B cell (primary cell): ENCODE results near the gene KAZN. TPM values are rescaled to one million over a fixed set of nuclear protein-coding genes. Genes with fewer than 3 reads are reported as not detected.

ENCODE experiments used
- ATAC-seq: fragments of 200-7000 bp; cut with Tn5 transposase; one replicate; pipeline ENCODE4 v1.10.0; 2021; ENCODE audit warnings: low read depth, mild to moderate bottlenecking, moderate number of reproducible peaks, moderate library complexity
- CTCF ChIA-PET: fragments of 350-600 bp; sonication (Branson Sonifier 250); formaldehyde crosslinking; loops from one replicate; lab custom pipeline; 2021; ENCODE audit warnings: antibody characterized with exemption, inconsistent platforms; lab: Charles Lee
- POLR2A ChIA-PET: fragments of 350-600 bp; sonication (Branson Sonifier 250); formaldehyde crosslinking; loops from one replicate; lab custom pipeline; 2021; ENCODE audit warnings: antibody characterized with exemption; lab: Charles Lee
- DNase-seq: peaks from one replicate; pipeline ENCODE4 v3.0.0; 2013
- H2AFZ ChIP-seq: 2 replicates; pipeline ENCODE4 v1.6.1; 2012; ENCODE audit warnings: mild to moderate bottlenecking, low read depth, low read length; ENCODE audit not compliant: insufficient read depth, poor library complexity, severe bottlenecking
- H3K27ac ChIP-seq, 2 donors: 1 replicate in 1 of 2; 2 replicates in 1 of 2; pipeline ENCODE4 v1.5.1; 2012 to 2013; ENCODE audit warnings: low read length in 2 of 2, mild to moderate bottlenecking in 2 of 2, moderate library complexity in 1 of 2
- H3K27me3 ChIP-seq, 4 experiments: fragments of 200-600 bp in 1 of 4; sonication (generic) in 1 of 4; replicated peaks in 1 of 4; 1 replicate in 2 of 4; 2 replicates in 2 of 4; pipeline versions ENCODE4 v1.6.1 to v1.7.0; 2013 to 2016; ENCODE audit warnings: low read length in 3 of 4, mild to moderate bottlenecking in 2 of 4, mixed read lengths in 1 of 4, moderate library complexity in 1 of 4; ENCODE audit not compliant: insufficient read depth in 4 of 4, control insufficient read depth in 3 of 4; ENCODE audit errors: control extremely low read depth in 1 of 4
- H3K36me3 ChIP-seq, 2 experiments: replicated peaks in 1 of 2; 1 replicate in 1 of 2; 2 replicates in 1 of 2; pipeline versions ENCODE4 v1.6.1 to v1.7.1; 2013; ENCODE audit warnings: low read length in 1 of 2; ENCODE audit not compliant: insufficient read depth in 2 of 2, control insufficient read depth in 1 of 2; ENCODE audit errors: control extremely low read depth in 1 of 2, extremely low read depth in 1 of 2
- H3K4me1 ChIP-seq, 2 donors: fragments of 200-600 bp in 1 of 2; sonication (generic) in 1 of 2; 1 replicate in 1 of 2; 2 replicates in 1 of 2; pipeline versions ENCODE4 v1.5.1 to v1.6.1; 2013 to 2017; ENCODE audit warnings: low read length in 2 of 2; ENCODE audit not compliant: control insufficient read depth in 2 of 2, insufficient read depth in 2 of 2
- H3K4me2 ChIP-seq: replicated peaks from 2 replicates; pipeline ENCODE3; 2012; ENCODE audit warnings: mild to moderate bottlenecking, low read depth, low read length; ENCODE audit not compliant: poor library complexity, severe bottlenecking
- H3K4me3 ChIP-seq, 5 experiments: fragments of 200-600 bp in 1 of 5; sonication (generic) in 1 of 5; 1 replicate in 3 of 5; 2 replicates in 2 of 5; pipeline versions ENCODE4 v1.5.1 to v1.7.0; 2011 to 2016; ENCODE audit warnings: low read length in 4 of 5, mild to moderate bottlenecking in 4 of 5, low read depth in 2 of 5, control low read depth in 1 of 5, moderate library complexity in 1 of 5; ENCODE audit not compliant: insufficient read depth in 1 of 5; ENCODE audit errors: control extremely low read depth in 1 of 5, extremely low read depth in 1 of 5
- H3K79me2 ChIP-seq: fragments of 200-600 bp; sonication (generic); one replicate; pipeline ENCODE4 v1.6.0; 2016; ENCODE audit warnings: low read length; ENCODE audit not compliant: control insufficient read depth, insufficient read depth
- H3K9ac ChIP-seq: fragments of 200-600 bp; sonication (generic); 2 replicates; pipeline ENCODE4 v1.6.1; 2017; ENCODE audit warnings: mild to moderate bottlenecking, low read length, moderate library complexity
- H3K9me3 ChIP-seq, 3 donors: one replicate each; pipeline versions ENCODE4 v1.6.1 to v1.7.1; 2013; ENCODE audit warnings: low read length in 2 of 3; ENCODE audit not compliant: control insufficient read depth in 2 of 3, insufficient read depth in 1 of 3; ENCODE audit errors: control extremely low read depth in 1 of 3
- H4K20me1 ChIP-seq: 2 replicates; pipeline ENCODE4 v1.6.0; 2012; ENCODE audit warnings: mild to moderate bottlenecking, low read length; ENCODE audit not compliant: insufficient read depth, control insufficient read depth, poor library complexity, severe bottlenecking
- H3K27ac Mint-ChIP-seq: one replicate; pipeline ENCODE4 v1.8.0; 2021; ENCODE audit warnings: mixed read lengths
- H3K27me3 Mint-ChIP-seq: one replicate; pipeline ENCODE4 v1.8.0; 2021; ENCODE audit warnings: mixed read lengths
- H3K4me1 Mint-ChIP-seq: one replicate; pipeline ENCODE4 v1.8.0; 2021; ENCODE audit warnings: mixed read lengths
- H3K4me3 Mint-ChIP-seq: one replicate; pipeline ENCODE4 v1.8.0; 2021; ENCODE audit warnings: mixed read lengths
- H3K9me3 Mint-ChIP-seq: one replicate; pipeline ENCODE4 v1.8.0; 2022; ENCODE audit warnings: mixed read lengths; ENCODE audit not compliant: insufficient read depth
- EZH2 ChIP-seq: IDR thresholded peaks from 2 replicates; pipeline ENCODE4 v1.6.1; 2012; ENCODE audit warnings: borderline replicate concordance, low read depth, mild to moderate bottlenecking, moderate library complexity, low read length; ENCODE audit not compliant: insufficient read depth, poor library complexity, severe bottlenecking
- WGBS: methylation state at CpG from one replicate; pipeline ENCODE4 v1.1.5; 2013; ENCODE audit warnings: missing lambda C conversion rate; ENCODE audit not compliant: insufficient coverage; 5-methylcytosine and 5-hydroxymethylcytosine counted together
- intact Hi-C: fragments of 100-400 bp; cut with micrococcal nuclease; formaldehyde crosslinking; loops from one replicate; pipeline ENCODE4 v1.10.0; 2022
- polyA plus RNA-seq: library from polyadenylated mRNA; depleted of rRNA; stranded (reverse); fragments of >200 nt; gene quantifications from 2 replicates; pipeline ENCODE4 v1.2.3, GENCODE V29; 2012
- total RNA-seq, 2 donors: library from RNA; stranded (reverse); fragments of 120-200 nt in 1 of 2; gene quantifications; 1 replicate in 1 of 2; 2 replicates in 1 of 2; pipeline versions ENCODE4 v1.2.3 to v1.2.4, GENCODE V29; 2013 to 2022
- TF ChIP-seq, protein P1 (sequence below): fragments of 200-600 bp; IDR thresholded peaks from one replicate; pipeline ENCODE4 v1.8.0; 2022; ENCODE audit warnings: antibody characterized with exemption, mild to moderate bottlenecking

Gene KAZN
- total and polyA plus RNA-seq, 2 donors (not counting 1 experiment from before 2014, with no cell fraction given) = 0.13 to 0.39 TPM

DNA sequence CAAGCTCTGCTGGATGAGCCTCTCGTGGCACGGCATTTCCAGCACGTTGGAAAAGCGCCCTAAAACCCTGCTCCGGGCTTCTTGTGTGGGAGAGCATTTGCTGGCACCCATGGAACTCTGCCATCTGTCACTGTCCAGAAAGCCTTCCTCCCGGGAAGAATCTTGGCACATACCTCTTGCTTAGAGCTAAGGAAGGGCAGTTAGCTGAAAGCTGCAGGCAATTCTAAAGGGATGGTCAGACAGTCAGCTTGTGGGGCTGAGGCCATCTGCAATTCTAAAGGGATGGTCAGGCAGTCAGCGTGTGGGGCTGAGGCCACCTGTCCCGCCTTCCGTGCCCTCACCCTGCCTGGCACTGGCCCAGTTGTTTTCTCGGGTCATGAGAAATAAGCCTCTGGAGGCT lies 416.0 kb downstream of the KAZN start:
- Histone ChIP-seq H3K9me3 (peaks cover 0 to 4% (median 0%) of the 10 kb centered on the region in 3 donors), H3K4me1 (no peaks in the 10 kb centered on the region), H4K20me1 (no peaks in the 10 kb centered on the region), H3K9ac (no peak overlapping the region), H3K27me3 (no peaks in the 10 kb centered on the region), H3K4me3 (no peak overlapping the region), H3K36me3 (no peaks in the 10 kb centered on the region), H3K4me2 (no peak overlapping the region), H2AFZ (no peak overlapping the region), H3K79me2 (no peaks in the 10 kb centered on the region), H3K27ac (no peak overlapping the region)
- POLR2A ChIA-PET = no interaction called here
- TF ChIP-seq EZH2 = no peak
- TF ChIP-seq, protein P1, sequence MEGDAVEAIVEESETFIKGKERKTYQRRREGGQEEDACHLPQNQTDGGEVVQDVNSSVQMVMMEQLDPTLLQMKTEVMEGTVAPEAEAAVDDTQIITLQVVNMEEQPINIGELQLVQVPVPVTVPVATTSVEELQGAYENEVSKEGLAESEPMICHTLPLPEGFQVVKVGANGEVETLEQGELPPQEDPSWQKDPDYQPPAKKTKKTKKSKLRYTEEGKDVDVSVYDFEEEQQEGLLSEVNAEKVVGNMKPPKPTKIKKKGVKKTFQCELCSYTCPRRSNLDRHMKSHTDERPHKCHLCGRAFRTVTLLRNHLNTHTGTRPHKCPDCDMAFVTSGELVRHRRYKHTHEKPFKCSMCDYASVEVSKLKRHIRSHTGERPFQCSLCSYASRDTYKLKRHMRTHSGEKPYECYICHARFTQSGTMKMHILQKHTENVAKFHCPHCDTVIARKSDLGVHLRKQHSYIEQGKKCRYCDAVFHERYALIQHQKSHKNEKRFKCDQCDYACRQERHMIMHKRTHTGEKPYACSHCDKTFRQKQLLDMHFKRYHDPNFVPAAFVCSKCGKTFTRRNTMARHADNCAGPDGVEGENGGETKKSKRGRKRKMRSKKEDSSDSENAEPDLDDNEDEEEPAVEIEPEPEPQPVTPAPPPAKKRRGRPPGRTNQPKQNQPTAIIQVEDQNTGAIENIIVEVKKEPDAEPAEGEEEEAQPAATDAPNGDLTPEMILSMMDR = no peak
- intact Hi-C loops = no loop called here
- H3K27me3 Mint-ChIP-seq = peaks cover 3% of the 10 kb centered on the region
- no peak overlapping the region for H3K4me3 Mint-ChIP-seq
- WGBS = 95% methylated on average over 9 of the region's 10 CpGs
- no peak for ATAC-seq
- no peaks in the 10 kb centered on the region for H3K4me1 Mint-ChIP-seq
- CTCF ChIA-PET = no interaction called here
- H3K27ac Mint-ChIP-seq = no peak overlapping the region
- no peaks in the 10 kb centered on the region for H3K9me3 Mint-ChIP-seq
- DNase-seq = no peak

DNA sequence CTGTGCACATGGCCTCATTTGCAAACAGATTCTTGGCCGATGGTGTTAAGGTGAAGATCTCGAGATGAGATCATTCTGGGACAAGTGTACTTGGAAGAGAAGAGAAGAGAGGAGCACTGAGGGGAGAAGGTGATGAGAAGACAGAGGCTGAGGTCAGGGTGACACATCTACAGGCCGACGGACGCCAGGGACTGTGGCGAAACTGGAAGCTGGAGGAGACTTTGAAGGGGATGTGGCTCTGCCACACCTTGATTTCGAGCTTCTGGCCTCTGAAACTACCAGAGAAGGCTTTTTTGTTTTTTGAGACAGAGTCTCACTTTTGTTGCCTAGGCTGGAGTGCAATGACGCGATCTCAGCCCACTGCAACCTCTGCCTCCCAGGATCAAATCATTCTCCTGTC lies 417.5 kb downstream of the KAZN start:
- no peaks in the 10 kb centered on the region for H3K9me3 Mint-ChIP-seq
- no peak overlapping the region for H3K27ac Mint-ChIP-seq
- Histone ChIP-seq H2AFZ (no peak overlapping the region), H3K4me3 (no peak overlapping the region), H3K4me2 (no peak overlapping the region), H3K4me1 (no peaks in the 10 kb centered on the region), H3K27me3 (no peaks in the 10 kb centered on the region), H4K20me1 (no peaks in the 10 kb centered on the region), H3K79me2 (no peaks in the 10 kb centered on the region), H3K27ac (no peak overlapping the region), H3K36me3 (no peaks in the 10 kb centered on the region), H3K9ac (no peak overlapping the region), H3K9me3 (peaks cover 0 to 4% (median 0%) of the 10 kb centered on the region in 3 donors)
- TF ChIP-seq EZH2 = no peak
- TF ChIP-seq, protein P1 = no peak
- CTCF ChIA-PET = no interaction called here
- no peak overlapping the region for H3K4me3 Mint-ChIP-seq
- DNase-seq = no peak
- intact Hi-C loops = no loop called here
- no peaks in the 10 kb centered on the region for H3K4me1 Mint-ChIP-seq
- no peaks in the 10 kb centered on the region for H3K27me3 Mint-ChIP-seq
- ATAC-seq = no peak
- WGBS = 91% methylated on average over 9 of the region's 9 CpGs
- POLR2A ChIA-PET = no interaction called here
